HG02763 (cell line): ENCODE data around the gene NR1H2.

ENCODE experiments used
- ATAC-seq: cut with Tn5 transposase; IDR thresholded peaks from one replicate; pipeline ENCODE4 v1.9.1; 2021; ENCODE audit warnings: mild to moderate bottlenecking, moderate library complexity; ENCODE audit not compliant: unreplicated experiment

Gene NR1H2

DNA sequence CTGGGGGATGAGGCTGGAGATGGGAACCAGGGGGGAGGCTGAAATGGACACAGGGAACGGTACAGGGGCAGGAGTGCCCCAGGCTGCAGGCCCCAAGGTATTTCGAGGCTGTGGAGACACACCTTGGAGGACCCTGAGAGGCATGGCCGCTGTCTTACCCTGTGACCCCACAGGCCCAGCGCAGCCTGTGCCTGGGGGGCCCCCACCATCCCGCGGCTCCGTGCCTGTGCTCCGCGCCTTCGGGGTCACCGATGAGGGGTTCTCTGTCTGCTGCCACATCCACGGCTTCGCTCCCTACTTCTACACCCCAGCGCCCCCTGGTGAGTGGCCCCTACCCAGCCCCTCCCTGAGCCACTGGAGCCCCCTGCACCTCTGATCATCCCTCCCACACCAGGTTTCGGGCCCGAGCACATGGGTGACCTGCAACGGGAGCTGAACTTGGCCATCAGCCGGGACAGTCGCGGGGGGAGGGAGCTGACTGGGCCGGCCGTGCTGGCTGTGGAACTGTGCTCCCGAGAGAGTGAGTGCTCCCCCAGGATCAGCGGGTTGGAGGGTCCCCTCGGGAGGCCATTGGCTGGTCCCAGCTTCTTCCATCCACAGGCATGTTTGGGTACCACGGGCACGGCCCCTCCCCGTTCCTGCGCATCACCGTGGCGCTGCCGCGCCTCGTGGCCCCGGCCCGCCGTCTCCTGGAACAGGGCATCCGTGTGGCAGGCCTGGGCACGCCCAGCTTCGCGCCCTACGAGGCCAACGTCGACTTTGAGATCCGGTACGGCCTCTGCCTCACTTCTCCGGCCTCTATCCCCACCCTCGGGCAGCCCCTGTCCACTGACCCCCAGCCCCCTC lies 25.6 kb downstream of the NR1H2 start:
- ATAC-seq: no peak

DNA sequence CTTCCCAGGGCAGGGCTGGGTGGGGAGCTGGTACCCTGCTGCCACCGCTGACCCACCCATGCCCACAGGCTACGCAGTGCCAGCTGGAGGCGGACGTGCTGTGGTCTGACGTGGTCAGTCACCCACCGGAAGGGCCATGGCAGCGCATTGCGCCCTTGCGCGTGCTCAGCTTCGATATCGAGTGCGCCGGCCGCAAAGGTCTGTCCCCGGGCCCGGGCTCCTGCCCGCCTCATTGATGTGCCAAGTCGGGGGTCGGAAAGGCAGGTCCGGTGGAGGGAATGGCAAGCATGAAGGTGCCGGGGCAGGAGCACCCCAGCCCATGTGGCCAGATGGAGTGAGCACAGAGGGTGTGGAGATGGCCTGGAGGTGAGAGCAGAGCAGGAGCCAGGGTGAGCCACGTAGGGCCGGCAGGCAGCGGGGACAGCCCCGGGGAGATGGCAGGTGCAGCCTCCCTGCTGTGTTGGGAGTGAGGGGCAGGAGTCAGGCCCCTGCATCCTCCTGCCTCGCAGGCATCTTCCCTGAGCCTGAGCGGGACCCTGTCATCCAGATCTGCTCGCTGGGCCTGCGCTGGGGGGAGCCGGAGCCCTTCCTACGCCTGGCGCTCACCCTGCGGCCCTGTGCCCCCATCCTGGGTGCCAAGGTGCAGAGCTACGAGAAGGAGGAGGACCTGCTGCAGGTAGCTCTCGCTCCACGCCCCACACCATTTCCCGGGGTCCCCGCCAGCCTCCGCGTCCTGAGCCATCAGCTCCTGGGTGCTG lies 26.5 kb downstream of the NR1H2 start:
- ATAC-seq: no peak

DNA sequence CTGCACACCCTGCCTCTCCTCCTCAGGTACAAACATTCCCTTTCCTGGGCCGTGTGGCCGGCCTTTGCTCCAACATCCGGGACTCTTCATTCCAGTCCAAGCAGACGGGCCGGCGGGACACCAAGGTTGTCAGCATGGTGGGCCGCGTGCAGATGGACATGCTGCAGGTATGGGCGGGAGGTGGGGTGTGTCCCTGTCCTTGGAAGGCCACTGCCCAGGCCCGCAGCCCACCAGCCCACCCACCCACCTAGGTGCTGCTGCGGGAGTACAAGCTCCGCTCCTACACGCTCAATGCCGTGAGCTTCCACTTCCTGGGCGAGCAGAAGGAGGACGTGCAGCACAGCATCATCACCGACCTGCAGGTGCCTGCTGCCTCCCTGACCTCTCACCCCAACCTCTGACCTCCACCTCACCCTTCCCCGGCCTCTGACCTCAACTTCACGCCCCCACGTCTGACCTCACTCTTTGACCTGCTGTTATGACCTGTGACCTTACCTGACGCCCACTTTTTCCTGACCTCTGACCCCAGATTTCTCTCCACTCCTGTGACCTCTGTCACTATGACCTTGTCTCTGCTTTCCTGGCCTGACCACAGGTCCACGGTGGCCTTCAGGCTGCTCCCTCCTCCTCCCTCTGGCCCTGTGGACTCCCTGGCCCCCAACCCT lies 30.0 kb downstream of the NR1H2 start:
- ATAC-seq: no peak

DNA sequence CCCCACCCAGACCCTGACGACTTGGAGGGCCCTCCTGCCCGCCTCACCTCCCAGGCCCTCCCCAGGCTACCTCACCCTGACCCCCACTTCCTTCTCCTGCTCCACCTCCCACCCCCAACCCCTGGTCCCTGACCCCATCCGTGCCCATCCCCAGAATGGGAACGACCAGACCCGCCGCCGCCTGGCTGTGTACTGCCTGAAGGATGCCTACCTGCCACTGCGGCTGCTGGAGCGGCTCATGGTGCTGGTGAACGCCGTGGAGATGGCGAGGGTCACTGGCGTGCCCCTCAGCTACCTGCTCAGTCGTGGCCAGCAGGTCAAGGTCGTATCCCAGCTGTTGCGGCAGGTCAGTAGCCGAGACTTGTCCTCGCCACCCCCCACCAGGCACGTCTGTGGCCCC lies 30.6 kb downstream of the NR1H2 start:
- ATAC-seq: no peak

- no peak for ATAC-seq
Measured at GRCh38 chr19:50409347-50409746, 33.1 kb downstream of the NR1H2 start.

GRCh38 chr19:50410109-50410508 lies 33.9 kb downstream of the NR1H2 start:
- ATAC-seq: no peak

GRCh38 chr19:50412419-50412818 lies 36.2 kb downstream of the NR1H2 start:
- no peak for ATAC-seq

GRCh38 chr19:50413096-50413495 lies 36.8 kb downstream of the NR1H2 start:
- ATAC-seq: no peak

GRCh38 chr19:50413531-50413930 lies 37.3 kb downstream of the NR1H2 start:
- no peak for ATAC-seq

DNA sequence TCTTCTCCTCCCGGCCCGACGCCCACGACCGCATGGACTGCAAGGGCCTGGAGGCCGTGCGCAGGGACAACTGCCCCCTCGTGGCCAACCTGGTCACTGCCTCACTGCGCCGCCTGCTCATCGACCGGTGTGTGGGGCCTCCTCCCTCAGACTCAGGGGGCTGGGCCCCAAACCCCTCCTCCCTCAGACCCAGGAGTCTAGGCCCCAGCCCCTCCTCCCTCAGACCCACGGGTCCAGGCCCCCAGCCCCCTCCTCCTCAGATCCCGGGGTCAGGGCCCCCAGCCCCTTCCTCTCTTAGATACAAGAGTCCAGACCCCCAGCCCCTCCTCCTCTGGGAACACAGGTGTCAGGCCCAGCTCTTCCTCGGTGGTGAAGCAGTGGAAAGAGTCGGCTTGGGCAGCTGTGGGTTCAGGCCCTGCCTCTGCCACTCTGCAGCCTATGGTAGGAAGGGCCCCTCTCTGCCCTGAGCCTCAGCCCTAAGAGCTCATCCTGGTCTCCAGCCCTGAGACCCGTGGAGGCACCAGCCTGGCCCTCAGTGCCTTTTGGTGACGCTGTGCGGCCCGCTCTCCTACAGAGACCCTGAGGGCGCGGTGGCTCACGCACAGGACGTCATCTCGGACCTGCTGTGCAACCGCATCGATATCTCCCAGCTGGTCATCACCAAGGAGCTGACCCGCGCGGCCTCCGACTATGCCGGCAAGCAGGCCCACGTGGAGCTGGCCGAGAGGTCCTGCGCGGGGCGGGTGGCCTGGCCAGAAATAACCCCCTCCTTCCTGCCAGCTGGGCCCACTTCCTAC lies 38.8 kb downstream of the NR1H2 start:
- peak; percentile 12 for ATAC-seq

GRCh38 chr19:50415661-50416033 lies 39.4 kb downstream of the NR1H2 start:
- peak; percentile 41 for ATAC-seq

GRCh38 chr19:50416034-50416977 lies 40.0 kb downstream of the NR1H2 start:
- ATAC-seq: no peak

GRCh38 chr19:50417111-50418081 lies 41.1 kb downstream of the NR1H2 start:
- no peak for ATAC-seq

- no peak for ATAC-seq
Measured at GRCh38 chr19:50418176-50419021, 42.1 kb downstream of the NR1H2 start, which contains the start of gene SPIB. Gene SPIB, plus strand, starts transcription at chr19:50418938. Its CDS starts 25 bp downstream, at chr19:50418963.

GRCh38 chr19:50419022-50419579 lies 42.8 kb downstream of the NR1H2 start:
- ATAC-seq: no peak

DNA sequence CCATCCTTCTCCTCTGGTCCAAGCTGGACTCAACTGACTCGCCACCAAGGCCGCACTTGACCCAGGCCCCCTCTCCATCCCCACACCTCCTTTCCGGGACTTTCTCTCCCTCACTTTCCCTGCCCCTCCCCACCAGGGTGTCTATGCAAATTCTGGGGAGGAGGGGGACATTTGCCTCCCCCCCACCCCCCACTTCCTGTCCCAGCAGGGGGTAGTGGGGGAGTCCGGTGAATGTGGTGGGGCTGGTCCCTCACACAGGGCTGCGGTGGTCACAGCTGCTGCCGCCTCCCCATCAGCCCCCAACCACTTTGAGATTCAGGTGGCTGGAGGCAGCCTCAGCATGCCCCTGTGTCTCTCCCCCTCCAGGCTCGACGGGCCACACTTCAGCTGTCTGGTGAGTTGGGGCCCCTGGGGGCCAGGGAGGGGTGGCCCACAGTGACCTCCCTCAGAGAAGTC lies 43.4 kb downstream of the NR1H2 start:
- ATAC-seq: no peak

DNA sequence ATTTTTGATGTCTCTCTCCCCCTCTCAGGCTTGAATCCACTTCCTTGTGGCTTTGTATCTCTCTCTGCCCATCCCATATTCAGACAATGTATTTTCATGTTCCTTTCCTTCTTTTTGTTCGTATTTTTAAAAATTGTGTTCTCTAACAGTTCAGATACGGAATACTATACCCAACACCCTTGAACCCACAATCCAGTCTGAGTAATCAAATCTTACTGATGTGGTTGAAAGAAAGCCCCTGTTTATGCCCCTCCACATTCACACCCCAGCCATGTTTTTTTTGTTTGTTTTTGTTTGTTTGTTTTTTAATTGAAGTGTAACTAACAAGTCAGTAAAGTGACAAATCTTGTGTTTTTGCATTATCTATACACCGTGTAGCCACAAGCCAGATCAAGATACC lies 43.9 kb downstream of the NR1H2 start:
- no peak for ATAC-seq
